Activated naive CD4-positive, alpha-beta T cell treated with anti-CD3 and anti-CD28 coated beads, Interleukin-2, amount 50 U/mL, for 16 hours (primary cell): Measurements from ENCODE around the gene SNX20.

Experiments used
- DNase-seq: peaks from one replicate; pipeline ENCODE4 v3.0.0-alpha.2; 2020

Gene SNX20

GRCh38 chr16:50632927-50633800 lies 47.9 kb downstream of the SNX20 start:
- DNase-seq, result no peak

- DNase-seq, result no peak
These were observed 49.0 kb downstream of the SNX20 start for GRCh38 chr16:50631985-50632576.

GRCh38 chr16:50631249-50631984 lies 49.7 kb downstream of the SNX20 start:
- no peak for DNase-seq

- no peak for DNase-seq
These were observed 50.6 kb downstream of the SNX20 start for GRCh38 chr16:50630394-50631020.

GRCh38 chr16:50629334-50629733 lies 51.8 kb downstream of the SNX20 start:
- no peak for DNase-seq

GRCh38 chr16:50628156-50628802 lies 52.8 kb downstream of the SNX20 start:
- no peak for DNase-seq

GRCh38 chr16:50627419-50627818 lies 53.7 kb downstream of the SNX20 start:
- DNase-seq, result peak; percentile 53

- no peak for DNase-seq
These were observed 54.2 kb downstream of the SNX20 start for GRCh38 chr16:50626868-50627267.

- DNase-seq, result no peak
These were observed 55.7 kb downstream of the SNX20 start for GRCh38 chr16:50625374-50625773.

GRCh38 chr16:50624449-50624970 lies 56.6 kb downstream of the SNX20 start:
- DNase-seq, result no peak

GRCh38 chr16:50622643-50623369 lies 58.3 kb downstream of the SNX20 start:
- no peak for DNase-seq

GRCh38 chr16:50622029-50622428 lies 59.1 kb downstream of the SNX20 start:
- DNase-seq, result no peak
